Astrocyte of the cerebellum (primary cell): ENCODE data around the gene ATP6AP2.
A peak's percentile ranks its signal among the peaks of the same experiment; 100 is the strongest.

Experiments used
- DNase-seq: peaks from one replicate; pipeline ENCODE4 v3.0.0-alpha.2; 2011; ENCODE audit warnings: low read depth
- H3K4me3 ChIP-seq: 2 replicates; pipeline ENCODE4 v1.5.1; 2011; ENCODE audit warnings: mild to moderate bottlenecking, low read depth, low read length, moderate library complexity
- CTCF ChIP-seq: IDR thresholded peaks from 2 replicates; pipeline ENCODE4 v1.5.1; 2012; ENCODE audit warnings: low read length, low read depth, moderate library complexity, mild to moderate bottlenecking; ENCODE audit errors: missing control alignments
- in situ Hi-C: cut with HindIII; loops from 2 replicates; pipeline ENCODE4 v1.10.0; 2017; ENCODE audit warnings: low sequenced_read_pairs

ATP6AP2 gene

GRCh38 chrX:40632199-40632598 lies 51.4 kb downstream of the ATP6AP2 start:
- no peak for DNase-seq
- in situ Hi-C loops = no loop called here
- TF ChIP-seq CTCF = no peak
- no peak overlapping the region for H3K4me3 ChIP-seq

GRCh38 chrX:40637687-40638086 lies 56.9 kb downstream of the ATP6AP2 start:
- DNase-seq = no peak
- no peak for TF ChIP-seq CTCF
- in situ Hi-C loops = no loop called here
- no peak overlapping the region for H3K4me3 ChIP-seq

GRCh38 chrX:40644176-40644575 lies 63.4 kb downstream of the ATP6AP2 start:
- in situ Hi-C loops = no loop called here
- TF ChIP-seq CTCF = no peak
- no peak for DNase-seq
- no peak overlapping the region for H3K4me3 ChIP-seq

- peak; percentile 47 for DNase-seq
- TF ChIP-seq CTCF = no peak
- peak overlapping the region; percentile 25 for H3K4me3 ChIP-seq
- in situ Hi-C loops = no loop called here
Observed at GRCh38 chrX:40644821-40645358, 64.1 kb downstream of the ATP6AP2 start.

- in situ Hi-C loops = no loop called here
- DNase-seq = no peak
- peak overlapping the region; percentile 66 for H3K4me3 ChIP-seq
- no peak for TF ChIP-seq CTCF
Observed at GRCh38 chrX:40646489-40647306, 65.9 kb downstream of the ATP6AP2 start.

- DNase-seq = peak; percentile 62
- in situ Hi-C loops = no loop called here
- TF ChIP-seq CTCF = no peak
- peak within 1 kb of the TSS; percentile 66 for H3K4me3 ChIP-seq
Observed at GRCh38 chrX:40647307-40648197, 66.8 kb downstream of the ATP6AP2 start, which contains the start of gene CXorf38. TSS of gene CXorf38 (minus strand) at chrX:40647561. CDS start at chrX:40647520, 41 bp downstream.
